ENCODE measurements around the gene APC2.
"Not testable (repeated sequence)": the region's sequence is repeated elsewhere in the genome, so short reads cannot be mapped to it uniquely, and the experiment has no call there.

APC2 gene

GRCh38 chr19:1467215-1467489 lies 17.2 kb downstream of the APC2 start:
- DNase-seq (ENCODE audit: low read depth): no peak

- no peak for DNase-seq (ENCODE audit: low read depth)
These were observed 17.8 kb downstream of the APC2 start for GRCh38 chr19:1467490-1468273.

GRCh38 chr19:1468274-1468820 lies 18.4 kb downstream of the APC2 start:
- DNase-seq (ENCODE audit: low read depth): no peak

GRCh38 chr19:1468821-1469254 lies 18.9 kb downstream of the APC2 start:
- peak; percentile 52 for DNase-seq (ENCODE audit: low read depth)

GRCh38 chr19:1469255-1470054 lies 19.5 kb downstream of the APC2 start:
- no peak for DNase-seq (ENCODE audit: low read depth)

GRCh38 chr19:1470055-1470304 lies 20.1 kb downstream of the APC2 start:
- DNase-seq (ENCODE audit: low read depth): no peak

GRCh38 chr19:1470305-1471009 lies 20.5 kb downstream of the APC2 start:
- DNase-seq (ENCODE audit: low read depth): peak; percentile 63

- no peak for DNase-seq (ENCODE audit: low read depth)
These were observed 21.1 kb downstream of the APC2 start for GRCh38 chr19:1471010-1471514.

- no peak for DNase-seq (ENCODE audit: low read depth)
These were observed 21.7 kb downstream of the APC2 start for GRCh38 chr19:1471515-1472160.

GRCh38 chr19:1472231-1473084 lies 22.5 kb downstream of the APC2 start:
- no peak for DNase-seq (ENCODE audit: low read depth)

GRCh38 chr19:1473085-1473851 lies 23.3 kb downstream of the APC2 start:
- no peak for DNase-seq (ENCODE audit: low read depth)

GRCh38 chr19:1474011-1474764 lies 24.3 kb downstream of the APC2 start:
- DNase-seq (ENCODE audit: low read depth): no peak

GRCh38 chr19:1474765-1475351 lies 24.9 kb downstream of the APC2 start:
- no peak for DNase-seq (ENCODE audit: low read depth)

- no peak for DNase-seq (ENCODE audit: low read depth)
These were observed 26.0 kb downstream of the APC2 start for GRCh38 chr19:1475751-1476437.

GRCh38 chr19:1477056-1477455 lies 27.1 kb downstream of the APC2 start:
- DNase-seq (ENCODE audit: low read depth): not testable (repeated sequence)

- peak; percentile 92 for DNase-seq (ENCODE audit: low read depth)
These were observed 29.2 kb downstream of the APC2 start, which contains the start of gene C19orf25 for GRCh38 chr19:1478934-1479707. C19orf25 (minus strand) TSS chr19:1479215; CDS start chr19:1478903, 312 bp downstream.

GRCh38 chr19:1481224-1481892 lies 31.4 kb downstream of the APC2 start:
- DNase-seq (ENCODE audit: low read depth): no peak

All from activated T-cell treated with anti-CD3 and anti-CD28 coated beads for 48 hours (primary cell).